H1 (cell line): Measurements from ENCODE around the gene PGAP3. TPM values are rescaled to one million over a fixed set of nuclear protein-coding genes. Genes with fewer than 3 reads are reported as not detected.

Source experiments
- CTCF ChIA-PET: fragments of 300-600 bp; sonication (Branson Sonifier 250); formaldehyde crosslinking; loops from one replicate; lab custom pipeline; 2021; ENCODE audit not compliant: partially characterized antibody; lab: Charles Lee
- POLR2A ChIA-PET: fragments of 300-600 bp; sonication (Branson Sonifier 250); formaldehyde crosslinking; loops from one replicate; lab custom pipeline; 2021; ENCODE audit warnings: inconsistent platforms; ENCODE audit not compliant: partially characterized antibody; lab: Charles Lee
- DNase-seq, 2 experiments: peaks; one replicate each; pipeline versions ENCODE4 v3.0.0 to v3.0.0-alpha.2; 2010 to 2022; ENCODE audit warnings: low spot score in 2 of 2, low read depth in 1 of 2, mixed read lengths in 1 of 2
- FAIRE-seq: peaks from 2 replicates; lab custom pipeline; 2011; peaks lifted over from hg19 to GRCh38; lab: Jason Lieb, UNC
- H2AFZ ChIP-seq: 2 replicates; pipeline ENCODE4 v1.8.1; 2012; ENCODE audit warnings: low read length, inconsistent platforms
- H2AK5ac ChIP-seq: 2 replicates; pipeline ENCODE4 v1.6.1; 2013; ENCODE audit warnings: low read depth, low read length
- H2BK120ac ChIP-seq: replicated peaks from 2 replicates; pipeline ENCODE3; 2013; ENCODE audit warnings: low read depth, low read length, inconsistent platforms
- H2BK12ac ChIP-seq: 2 replicates; pipeline ENCODE4 v1.6.1; 2013; ENCODE audit warnings: low read depth, low read length
- H2BK15ac ChIP-seq: 2 replicates; pipeline ENCODE4 v1.6.1; 2013; ENCODE audit warnings: low read length
- H2BK20ac ChIP-seq: 2 replicates; pipeline ENCODE4 v1.6.1; 2013; ENCODE audit warnings: low read length
- H2BK5ac ChIP-seq: 2 replicates; pipeline ENCODE4 v1.6.1; 2013; ENCODE audit warnings: low read depth, low read length
- H3K14ac ChIP-seq: 2 replicates; pipeline ENCODE4 v1.6.1; 2013; ENCODE audit warnings: inconsistent platforms; ENCODE audit not compliant: insufficient read length
- H3K18ac ChIP-seq: 2 replicates; pipeline ENCODE4 v1.6.1; 2013; ENCODE audit warnings: low read length; ENCODE audit errors: extremely low read depth
- H3K23ac ChIP-seq: 2 replicates; pipeline ENCODE4 v1.6.1; 2013; ENCODE audit warnings: inconsistent platforms; ENCODE audit not compliant: insufficient read length
- H3K23me2 ChIP-seq: 2 replicates; pipeline ENCODE4 v1.6.1; 2013; ENCODE audit warnings: low read depth, low read length
- H3K27ac ChIP-seq: 2 replicates; pipeline ENCODE4 v1.6.1; 2011; ENCODE audit warnings: low read depth, low read length, inconsistent platforms
- H3K27me3 ChIP-seq, 4 experiments: replicated peaks in 1 of 4; 1 replicate in 1 of 4; 2 replicates in 3 of 4; pipeline versions ENCODE4 v1.6.1 to v1.8.1; 2011 to 2013; ENCODE audit warnings: low read length in 3 of 4, mild to moderate bottlenecking in 3 of 4, inconsistent platforms in 2 of 4, mixed read lengths in 2 of 4, moderate library complexity in 1 of 4; ENCODE audit not compliant: control insufficient read depth in 3 of 4, insufficient read depth in 3 of 4; ENCODE audit errors: extremely low read depth in 1 of 4
- H3K36me3 ChIP-seq, 4 experiments: 2 replicates each; pipeline versions ENCODE4 v1.6.1 to v1.8.1; 2011 to 2013; ENCODE audit warnings: mild to moderate bottlenecking in 4 of 4, low read length in 3 of 4, moderate library complexity in 2 of 4, control low read depth in 1 of 4, inconsistent platforms in 1 of 4; ENCODE audit not compliant: insufficient read depth in 4 of 4, control insufficient read depth in 2 of 4
- H3K4ac ChIP-seq: replicated peaks from 2 replicates; pipeline ENCODE3; 2013; ENCODE audit warnings: low read length, low read depth, mixed read lengths, inconsistent platforms; ENCODE audit not compliant: insufficient read length
- H3K4me1 ChIP-seq, 4 experiments: replicated peaks in 1 of 4; 1 replicate in 1 of 4; 2 replicates in 3 of 4; pipeline versions ENCODE4 v1.6.1 to v1.8.1; 2011 to 2013; ENCODE audit warnings: low read length in 3 of 4, inconsistent platforms in 2 of 4, mixed read lengths in 1 of 4; ENCODE audit not compliant: insufficient read depth in 4 of 4, control insufficient read depth in 3 of 4
- H3K4me2 ChIP-seq, 2 experiments: 2 replicates each; pipeline versions ENCODE4 v1.6.1 to v1.8.1; 2011 to 2013; ENCODE audit warnings: low read depth in 2 of 2, low read length in 2 of 2, control low read depth in 1 of 2, inconsistent platforms in 1 of 2, mild to moderate bottlenecking in 1 of 2; ENCODE audit not compliant: insufficient read depth in 1 of 2
- H3K4me3 ChIP-seq, 4 experiments: fragments of 200-600, 300-600 bp in 1 of 4; sonication (generic), shearing (Covaris generic), sonication (Bioruptor Twin) in 1 of 4; 2 replicates each; pipeline versions ENCODE4 v1.5.1 to v1.8.1; 2011 to 2016; ENCODE audit warnings: low read length in 4 of 4, low read depth in 3 of 4, control low read depth in 2 of 4, inconsistent platforms in 2 of 4, mild to moderate bottlenecking in 2 of 4, mixed read lengths in 1 of 4, moderate library complexity in 1 of 4; ENCODE audit not compliant: insufficient read depth in 2 of 4; ENCODE audit errors: extremely low read depth in 1 of 4
- H3K56ac ChIP-seq: replicated peaks from 2 replicates; pipeline ENCODE3; 2013; ENCODE audit warnings: low read depth, mild to moderate bottlenecking, mixed read lengths, low read length, inconsistent platforms; ENCODE audit not compliant: insufficient read length
- H3K79me1 ChIP-seq: 2 replicates; pipeline ENCODE4 v1.6.1; 2013; ENCODE audit warnings: low read depth, low read length, control low read depth
- H3K79me2 ChIP-seq, 2 experiments: 2 replicates each; pipeline versions ENCODE4 v1.6.1 to v1.8.1; 2012 to 2013; ENCODE audit warnings: low read length in 2 of 2, mild to moderate bottlenecking in 2 of 2, inconsistent platforms in 1 of 2; ENCODE audit not compliant: insufficient read depth in 2 of 2, control insufficient read depth in 1 of 2
- H3K9ac ChIP-seq, 4 experiments: replicated peaks in 1 of 4; 1 replicate in 1 of 4; 2 replicates in 3 of 4; pipeline versions ENCODE4 v1.6.1 to v1.8.1; 2011 to 2013; ENCODE audit warnings: low read depth in 3 of 4, low read length in 3 of 4, control low read depth in 2 of 4, mild to moderate bottlenecking in 2 of 4, moderate library complexity in 2 of 4, inconsistent platforms in 1 of 4; ENCODE audit errors: extremely low read depth in 1 of 4
- H3K9me3 ChIP-seq, 2 experiments: 2 replicates each; pipeline versions ENCODE4 v1.6.1 to v1.8.1; 2012 to 2013; ENCODE audit warnings: mild to moderate bottlenecking in 2 of 2, moderate library complexity in 2 of 2, control low read depth in 1 of 2, inconsistent platforms in 1 of 2, low read depth in 1 of 2, low read length in 1 of 2, mixed read lengths in 1 of 2; ENCODE audit not compliant: insufficient read depth in 2 of 2
- H4K20me1 ChIP-seq, 2 experiments: replicated peaks in 1 of 2; 2 replicates each; pipeline versions ENCODE3 to v1.8.1; 2011 to 2013; ENCODE audit warnings: inconsistent platforms in 2 of 2, low read length in 2 of 2, mild to moderate bottlenecking in 1 of 2; ENCODE audit not compliant: insufficient read depth in 2 of 2, control insufficient read depth in 1 of 2
- H4K5ac ChIP-seq: 2 replicates; pipeline ENCODE4 v1.6.1; 2013; ENCODE audit warnings: low read length, low read depth, mixed read lengths, inconsistent platforms; ENCODE audit not compliant: insufficient read length
- H4K8ac ChIP-seq: 2 replicates; pipeline ENCODE4 v1.8.0; 2013; ENCODE audit warnings: mild to moderate bottlenecking, moderate library complexity, low read length, inconsistent platforms; ENCODE audit not compliant: insufficient read depth; ENCODE audit errors: extremely low read depth
- H4K91ac ChIP-seq: replicated peaks from 2 replicates; pipeline ENCODE3; 2013; ENCODE audit warnings: low read length, mixed read lengths, inconsistent platforms; ENCODE audit not compliant: insufficient read length
- BACH1 ChIP-seq: IDR thresholded peaks from 2 replicates; pipeline ENCODE4 v1.6.1; 2012; ENCODE audit warnings: low read length, improper control_type of control experiment
- E2F6 ChIP-seq: IDR thresholded peaks from 2 replicates; pipeline ENCODE4 v1.6.1; 2012; ENCODE audit warnings: inconsistent platforms
- POLR2A ChIP-seq, 2 experiments: IDR thresholded peaks; 1 replicate in 1 of 2; 2 replicates in 1 of 2; pipeline ENCODE4 v1.6.1; 2011; ENCODE audit warnings: low read depth in 2 of 2, low read length in 2 of 2, mild to moderate bottlenecking in 2 of 2; ENCODE audit errors: control extremely low read depth in 1 of 2
- POLR2AphosphoS5 ChIP-seq: IDR thresholded peaks from 2 replicates; pipeline ENCODE4 v1.6.1; 2011; ENCODE audit warnings: low read depth, low read length
- RXRA ChIP-seq: IDR thresholded peaks from 2 replicates; pipeline ENCODE4 v1.6.1; 2011; ENCODE audit warnings: low read depth, mild to moderate bottlenecking, low read length, moderate library complexity; ENCODE audit not compliant: insufficient read depth
- TBP ChIP-seq: IDR thresholded peaks from 2 replicates; pipeline ENCODE4 v1.6.1; 2011; ENCODE audit warnings: low read depth, low read length, improper control_type of control experiment
- USF2 ChIP-seq: IDR thresholded peaks from 2 replicates; pipeline ENCODE4 v1.6.1; 2011; ENCODE audit warnings: low read length, improper control_type of control experiment
- WGBS, 2 experiments: shearing (Covaris generic) in 1 of 2; methylation state at CpG; one replicate each; pipeline versions ENCODE4 v1.1.6 to v1.1.7; 2013 to 2015; ENCODE audit warnings: low lambda C conversion rate in 2 of 2, mixed read lengths in 2 of 2, inconsistent platforms in 1 of 2, low coverage in 1 of 2, missing lambda C conversion rate in 1 of 2; ENCODE audit not compliant: insufficient replicate concordance in 2 of 2, insufficient coverage in 1 of 2, insufficient read length in 1 of 2; ENCODE audit errors: extremely low coverage in 1 of 2, missing lambda C conversion rate in 1 of 2; 5-methylcytosine and 5-hydroxymethylcytosine counted together
- polyA plus RNA-seq, 7 experiments: library from polyadenylated mRNA; depleted of rRNA in 3 of 7; stranded (reverse) in 5 of 7; unstranded in 2 of 7; fragments of >200 nt in 5 of 7; fragments of 200-250 nt in 2 of 7; gene quantifications; 1 replicate in 5 of 7; 2 replicates in 1 of 7; 4 replicates in 1 of 7; pipeline versions ENCODE4 v1.2.1 to v1.2.3, GENCODE V29; 2011 to 2013; ENCODE audit warnings: missing spikeins in 2 of 7, mixed read lengths in 2 of 7
- total RNA-seq: library from RNA; stranded (reverse); fragmentation: NEBNext Ultra II Directional; extraction: Animal tissue kit (Norgen Biotek cat#: 25700); gene quantifications from 2 replicates; pipeline ENCODE4 v1.2.1, GENCODE V29; 2021

Gene PGAP3
- total and polyA plus RNA-seq, 2 of the 8 experiments (the other 6 are each of a cell fraction or from before 2014, with no cell fraction given) = 21.0 to 30.7 TPM

DNA sequence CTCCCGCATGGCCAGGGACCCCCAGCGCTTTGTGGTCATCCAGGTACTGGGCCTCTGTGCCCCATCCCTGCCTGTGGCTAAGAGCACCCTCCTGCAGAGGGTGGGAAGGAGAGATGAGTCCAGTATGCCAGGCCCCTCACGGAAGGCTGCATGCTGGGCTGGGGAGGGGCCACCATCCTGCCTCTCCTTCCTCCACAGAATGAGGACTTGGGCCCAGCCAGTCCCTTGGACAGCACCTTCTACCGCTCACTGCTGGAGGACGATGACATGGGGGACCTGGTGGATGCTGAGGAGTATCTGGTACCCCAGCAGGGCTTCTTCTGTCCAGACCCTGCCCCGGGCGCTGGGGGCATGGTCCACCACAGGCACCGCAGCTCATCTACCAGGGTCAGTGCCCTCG, 38.8 kb upstream of the PGAP3 start:
- H4K91ac ChIP-seq = no peak overlapping the region
- peaks cover 8 to 20% of the 10 kb centered on the region in 2 experiments for H4K20me1 ChIP-seq
- no peak overlapping the region for H3K4me3 ChIP-seq
- peaks cover 5% of the 10 kb centered on the region; the same call in 1 of the 2 replicates for H3K23me2 ChIP-seq
- ChIA-PET POLR2A (interaction anchor here (1.1 to 1.5 kb wide), 4 partner anchors 16 to 56 kb away, joined by 3 to 5 read pairs (median 4); no protein-coding TSS in a partner anchor), CTCF (interaction anchor here (1.1 to 1.2 kb wide), 2 partner anchors 93 to 104 kb away, joined by 3 read pairs; no protein-coding TSS in a partner anchor)
- no peak overlapping the region for H3K9ac ChIP-seq
- no peak overlapping the region for H3K4me2 ChIP-seq
- no peak overlapping the region; the same call in 1 of the 2 replicates for H2BK5ac ChIP-seq
- no peak overlapping the region for H2BK15ac ChIP-seq
- H2BK12ac ChIP-seq = no peak overlapping the region
- WGBS, 2 experiments = 89% methylated on average over 9 of the region's 9 CpGs; no CpG with 5 or more reads in 1 of the 2 experiments
- H3K79me1 ChIP-seq = no peaks in the 10 kb centered on the region; the same call in 1 of the 2 replicates
- H3K18ac ChIP-seq = no peak overlapping the region
- H3K23ac ChIP-seq = no peak overlapping the region
- DNase-seq = no peak
- H3K36me3 ChIP-seq = peaks cover 15 to 57% (median 36%) of the 10 kb centered on the region in 4 experiments
- H4K8ac ChIP-seq = no peak overlapping the region
- H3K4ac ChIP-seq = no peak overlapping the region
- no peak for FAIRE-seq
- no peaks in the 10 kb centered on the region for H3K27me3 ChIP-seq
- no peak overlapping the region for H2AFZ ChIP-seq
- H3K9me3 ChIP-seq = no peaks in the 10 kb centered on the region
- H2BK20ac ChIP-seq = no peak overlapping the region
- TF ChIP-seq USF2 (no peak), POLR2AphosphoS5 (no peak; the same call in 1 of the 2 replicates), POLR2A (IDR thresholded peaks at IDR 0.05; ENCODE audit: control extremely low read depth in 1 of 2, low read depth in 2 of 2, low read length in 2 of 2) (peak in 1 of 2 experiments; percentile 61; a peak in 1 of 3 replicates), E2F6 (no peak), TBP (no peak), RXRA (no peak), BACH1 (no peak)
- no peak overlapping the region for H4K5ac ChIP-seq
- no peak overlapping the region for H3K14ac ChIP-seq
- H2BK120ac ChIP-seq = no peak overlapping the region
- H3K56ac ChIP-seq = no peak overlapping the region
- peaks cover 0 to 11% (median 4%) of the 10 kb centered on the region in 4 experiments; a peak in 6 of 7 replicates for H3K4me1 ChIP-seq
- H2AK5ac ChIP-seq = no peak overlapping the region
- no peak overlapping the region for H3K27ac ChIP-seq
- no peaks in the 10 kb centered on the region for H3K79me2 ChIP-seq
